ENCODE results near the gene JPH3.

GRCh38 chr16:87552772-87553573 lies 49.3 kb upstream of the JPH3 start:
- TF ChIP-seq, protein P1, sequence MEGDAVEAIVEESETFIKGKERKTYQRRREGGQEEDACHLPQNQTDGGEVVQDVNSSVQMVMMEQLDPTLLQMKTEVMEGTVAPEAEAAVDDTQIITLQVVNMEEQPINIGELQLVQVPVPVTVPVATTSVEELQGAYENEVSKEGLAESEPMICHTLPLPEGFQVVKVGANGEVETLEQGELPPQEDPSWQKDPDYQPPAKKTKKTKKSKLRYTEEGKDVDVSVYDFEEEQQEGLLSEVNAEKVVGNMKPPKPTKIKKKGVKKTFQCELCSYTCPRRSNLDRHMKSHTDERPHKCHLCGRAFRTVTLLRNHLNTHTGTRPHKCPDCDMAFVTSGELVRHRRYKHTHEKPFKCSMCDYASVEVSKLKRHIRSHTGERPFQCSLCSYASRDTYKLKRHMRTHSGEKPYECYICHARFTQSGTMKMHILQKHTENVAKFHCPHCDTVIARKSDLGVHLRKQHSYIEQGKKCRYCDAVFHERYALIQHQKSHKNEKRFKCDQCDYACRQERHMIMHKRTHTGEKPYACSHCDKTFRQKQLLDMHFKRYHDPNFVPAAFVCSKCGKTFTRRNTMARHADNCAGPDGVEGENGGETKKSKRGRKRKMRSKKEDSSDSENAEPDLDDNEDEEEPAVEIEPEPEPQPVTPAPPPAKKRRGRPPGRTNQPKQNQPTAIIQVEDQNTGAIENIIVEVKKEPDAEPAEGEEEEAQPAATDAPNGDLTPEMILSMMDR (IDR thresholded peaks at IDR 0.05 in 2 of 3, conservative IDR thresholded peaks at IDR 0.05 in 1 of 3; ENCODE audit: control insufficient read depth in 2 of 3, extremely low read depth in 1 of 3, insufficient read depth in 1 of 3, low read depth in 3 of 3, low read length in 3 of 3): no peak
- TF ChIP-seq JUND (IDR thresholded peaks at IDR 0.05; ENCODE audit: low read depth, low read length) (no peak), BHLHE40 (IDR thresholded peaks at IDR 0.05; ENCODE audit: borderline replicate concordance in 1 of 2, low read depth in 2 of 2, low read length in 1 of 2) (no peak), BACH1 (IDR thresholded peaks at IDR 0.05; ENCODE audit: borderline replicate concordance) (no peak), POLR2AphosphoS5 (IDR thresholded peaks at IDR 0.05; ENCODE audit: low read length) (no peak)

Data from GM12878 (cell line).